IPS DF 4.7 (cell line): ENCODE results near the gene PRELID2.
"Not testable (repeated sequence)": the region's sequence is repeated elsewhere in the genome, so short reads cannot be mapped to it uniquely, and the experiment has no call there.

Source experiments
- DNase-seq: peaks from one replicate; pipeline ENCODE4 v3.0.0-alpha.2; 2013; ENCODE audit warnings: low spot score; ENCODE audit errors: extremely low read depth

Gene PRELID2

DNA sequence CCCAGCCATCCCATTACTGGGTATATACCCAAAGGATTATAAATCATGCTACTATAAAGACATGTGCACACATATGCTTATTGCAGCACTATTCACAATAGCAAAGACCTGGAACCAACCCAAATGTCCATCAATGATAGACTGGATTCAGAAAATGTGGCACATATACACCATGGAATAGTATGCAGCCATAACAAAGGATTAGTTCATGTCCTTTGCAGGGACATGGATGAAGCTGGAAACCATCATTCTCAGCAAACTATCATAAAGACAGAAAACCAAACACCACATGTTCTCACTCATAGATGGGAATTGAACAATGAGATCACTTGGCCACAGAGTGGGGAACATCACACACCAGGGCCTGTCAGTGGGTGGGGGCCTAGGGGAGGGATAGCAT lies 36.6 kb downstream of the PRELID2 start:
- not testable (repeated sequence) for DNase-seq

DNA sequence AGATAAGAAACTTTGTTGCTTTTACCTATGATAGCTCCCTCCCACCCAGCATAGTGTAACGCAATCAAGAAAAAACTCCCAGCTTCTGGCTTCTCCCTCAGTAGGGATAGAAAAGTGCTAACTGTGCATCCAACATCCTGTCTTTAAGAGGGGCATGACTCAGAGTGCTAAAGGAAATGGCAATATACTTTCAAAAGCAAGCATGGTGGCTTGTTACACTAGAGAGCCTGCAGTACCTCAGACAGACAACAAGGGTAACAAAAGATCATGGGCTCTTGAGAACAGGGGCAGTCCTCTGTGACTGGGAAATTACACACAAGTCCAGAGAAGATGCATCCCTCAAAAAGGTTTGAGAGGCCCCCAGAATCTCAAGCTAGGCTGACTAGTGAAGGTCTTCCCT lies 37.8 kb downstream of the PRELID2 start:
- no peak for DNase-seq

DNA sequence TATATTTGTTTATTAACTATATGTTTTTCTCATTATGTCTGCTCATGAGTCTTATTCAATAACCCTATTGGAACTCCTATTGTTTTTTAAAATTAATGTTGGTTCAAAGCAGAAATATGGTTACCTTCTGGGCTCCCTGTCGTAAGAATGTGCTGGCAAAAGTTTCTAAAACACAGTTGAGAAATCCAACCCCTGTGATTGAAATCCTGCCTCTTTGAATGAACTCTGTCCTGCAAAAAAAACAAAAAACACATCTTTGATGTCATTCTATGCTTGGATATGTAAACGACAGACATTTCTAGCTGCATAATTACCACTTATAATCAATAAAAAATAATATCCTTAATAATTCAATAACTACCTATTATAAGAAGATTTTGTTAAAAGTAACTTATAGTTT lies 38.8 kb downstream of the PRELID2 start:
- no peak for DNase-seq

DNA sequence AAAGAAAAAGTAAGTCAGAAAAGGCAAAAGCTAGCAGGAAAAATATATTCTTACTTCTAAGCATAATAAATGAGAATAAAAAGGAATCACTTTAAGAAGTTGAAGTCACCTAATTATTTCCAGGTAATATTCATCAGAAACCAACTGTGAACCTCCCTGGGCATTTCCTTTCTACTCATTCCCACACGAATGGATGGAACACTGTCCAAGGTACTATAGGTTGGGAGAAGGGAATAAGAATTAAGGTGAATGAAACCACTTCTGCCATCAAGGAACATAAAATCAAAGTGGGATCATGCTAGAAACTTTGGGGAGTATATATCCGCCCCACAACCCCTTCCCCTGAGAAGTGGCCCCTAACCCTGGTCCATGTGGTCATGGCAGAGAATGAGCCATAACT lies 41.6 kb downstream of the PRELID2 start:
- no peak for DNase-seq

DNA sequence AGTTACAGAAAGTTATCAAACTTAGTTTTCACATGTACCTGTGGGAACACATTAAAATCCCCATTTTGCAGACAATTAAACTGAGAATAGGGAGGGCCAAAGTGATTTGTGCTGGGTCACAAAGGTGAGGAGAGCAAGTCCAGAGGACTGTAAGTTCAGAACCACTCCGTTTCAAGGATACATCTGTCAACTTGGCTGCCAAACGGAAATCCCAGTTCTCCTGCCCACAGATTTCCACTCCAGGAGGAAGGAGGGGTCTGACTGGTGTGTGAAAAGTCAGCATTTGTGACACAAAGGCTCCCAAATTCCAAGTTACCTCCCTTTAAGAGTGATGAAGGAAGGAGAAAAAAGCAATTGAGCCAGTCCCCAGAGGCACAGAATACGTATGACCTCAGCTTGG lies 42.3 kb downstream of the PRELID2 start:
- no peak for DNase-seq

DNA sequence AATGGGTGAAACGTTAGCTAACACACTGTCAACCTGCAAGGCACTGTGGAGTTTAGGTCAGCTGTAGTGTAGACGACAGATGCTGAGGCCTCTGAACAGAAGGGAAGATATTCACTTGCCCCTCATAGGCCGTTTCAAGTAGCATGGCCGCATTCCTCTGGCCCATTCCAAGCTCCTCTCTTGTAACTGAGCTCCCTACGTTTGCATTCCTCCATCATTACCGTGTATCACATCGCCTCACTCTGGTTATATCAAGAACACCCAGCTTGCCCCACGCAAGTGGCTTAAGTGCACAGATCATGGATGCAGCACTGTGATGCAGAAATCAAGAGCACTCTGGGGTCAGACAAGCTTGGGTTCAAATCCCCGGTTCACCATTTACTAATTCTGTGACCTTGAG lies 43.3 kb downstream of the PRELID2 start:
- DNase-seq: no peak

DNA sequence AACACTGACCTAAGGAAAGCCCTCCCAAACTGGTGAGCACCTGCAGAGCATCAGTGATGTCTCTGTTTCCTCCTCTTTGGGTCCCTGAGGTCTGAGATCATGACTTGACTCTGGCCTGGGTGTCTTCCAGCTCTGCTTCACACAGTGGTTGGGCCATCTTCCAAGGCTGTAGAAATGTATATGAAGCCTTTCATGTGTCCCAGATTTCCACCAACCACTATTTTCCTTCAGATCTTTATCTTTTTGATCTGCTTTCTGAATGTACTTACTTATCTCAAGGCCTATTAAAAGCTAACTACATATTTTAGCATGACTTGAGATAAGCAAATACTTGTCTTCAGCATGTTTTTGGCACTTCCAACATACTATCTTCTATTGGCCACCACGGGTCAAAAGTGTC lies 47.1 kb downstream of the PRELID2 start:
- no peak for DNase-seq

DNA sequence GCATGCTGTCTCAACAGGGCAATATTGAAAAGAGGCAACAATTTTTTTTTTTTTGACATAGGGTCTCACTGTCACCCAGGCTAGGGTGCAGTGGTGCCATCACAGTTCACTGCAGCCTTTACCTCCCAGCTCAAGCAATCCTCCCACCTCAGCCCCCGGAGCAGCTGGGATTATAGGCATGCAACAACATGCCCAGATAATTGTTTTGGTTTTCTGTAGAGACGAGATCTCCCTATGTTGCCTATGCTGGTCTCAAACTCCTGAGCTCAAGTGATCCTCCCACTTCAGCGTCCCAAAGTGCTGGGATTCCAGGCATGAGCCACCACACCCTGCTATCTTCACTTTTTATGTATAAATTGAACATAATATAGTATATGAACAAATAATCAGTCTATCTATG lies 47.6 kb downstream of the PRELID2 start:
- no peak for DNase-seq

DNA sequence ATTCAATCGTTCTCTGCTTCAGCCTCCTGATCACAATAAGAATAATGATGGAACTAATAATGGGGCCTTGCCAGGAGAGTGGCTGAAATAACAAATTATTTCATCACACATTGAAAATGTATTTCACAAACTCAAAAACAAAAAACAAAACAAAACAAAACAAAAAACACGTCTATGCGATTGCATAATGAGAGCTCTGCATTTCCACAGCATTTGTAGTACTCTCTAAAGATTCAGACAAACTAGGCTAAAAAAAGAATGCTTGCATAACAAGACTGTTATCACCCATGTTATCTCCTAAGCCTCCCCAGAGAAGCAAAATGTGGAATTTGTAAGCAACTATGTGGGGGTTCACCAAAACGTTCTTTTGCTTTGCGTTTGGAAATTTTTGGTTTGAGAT lies 48.1 kb downstream of the PRELID2 start:
- no peak for DNase-seq

DNA sequence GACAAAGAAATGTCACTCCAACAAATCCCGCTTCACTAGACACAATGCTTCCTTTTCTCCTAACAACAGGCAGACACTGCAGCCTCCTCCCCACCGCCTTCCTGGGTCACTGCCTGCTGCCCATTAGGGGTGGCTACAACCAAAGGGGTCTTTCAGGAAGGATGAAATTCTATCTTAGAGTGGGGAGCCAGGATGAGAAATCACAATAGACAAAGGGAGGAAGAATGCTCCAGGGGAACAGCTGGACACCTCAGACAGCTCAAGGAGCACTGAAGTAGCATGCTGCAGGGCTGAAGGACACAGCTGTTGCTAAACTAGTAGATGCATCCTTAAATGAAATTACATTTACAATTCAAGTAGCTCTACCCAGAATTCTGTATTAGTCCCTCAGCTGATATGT lies 54.2 kb downstream of the PRELID2 start:
- DNase-seq: no peak

DNA sequence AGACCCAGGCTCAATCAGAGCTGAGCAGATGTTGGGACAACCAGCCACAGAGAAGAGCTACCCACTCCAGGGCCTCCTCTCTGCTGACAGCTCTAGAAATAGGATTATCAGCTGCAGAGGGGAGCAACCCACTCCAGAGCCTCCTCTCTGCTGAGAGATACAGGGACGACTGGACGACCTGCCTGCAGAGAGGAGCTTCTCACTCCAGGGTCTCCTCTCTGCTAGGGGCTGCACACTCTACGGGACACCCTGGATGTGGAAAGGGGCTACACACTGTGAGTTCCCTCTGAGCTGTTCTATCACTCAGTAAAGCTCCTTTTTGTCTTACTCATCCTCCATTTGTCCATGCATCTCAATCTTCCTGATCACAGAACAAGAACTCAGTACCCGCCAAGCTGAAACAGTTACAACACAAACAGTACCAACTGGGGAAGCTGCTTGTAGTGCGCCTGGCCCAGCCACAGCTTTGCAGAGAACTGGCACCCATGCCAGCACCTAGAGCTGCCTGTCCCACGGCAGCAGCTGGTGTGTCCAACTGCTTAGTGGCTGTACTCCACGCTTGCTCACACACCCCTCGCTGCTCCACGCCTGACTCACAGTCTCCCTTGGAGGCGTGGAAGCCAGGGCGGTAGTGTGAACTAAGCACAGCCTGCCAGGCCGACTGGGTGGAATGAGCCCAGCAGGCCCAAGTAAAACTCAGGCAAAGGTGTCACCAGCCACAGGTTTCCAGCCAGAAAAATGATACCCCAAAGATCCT lies 56.8 kb downstream of the PRELID2 start:
- no peak for DNase-seq

DNA sequence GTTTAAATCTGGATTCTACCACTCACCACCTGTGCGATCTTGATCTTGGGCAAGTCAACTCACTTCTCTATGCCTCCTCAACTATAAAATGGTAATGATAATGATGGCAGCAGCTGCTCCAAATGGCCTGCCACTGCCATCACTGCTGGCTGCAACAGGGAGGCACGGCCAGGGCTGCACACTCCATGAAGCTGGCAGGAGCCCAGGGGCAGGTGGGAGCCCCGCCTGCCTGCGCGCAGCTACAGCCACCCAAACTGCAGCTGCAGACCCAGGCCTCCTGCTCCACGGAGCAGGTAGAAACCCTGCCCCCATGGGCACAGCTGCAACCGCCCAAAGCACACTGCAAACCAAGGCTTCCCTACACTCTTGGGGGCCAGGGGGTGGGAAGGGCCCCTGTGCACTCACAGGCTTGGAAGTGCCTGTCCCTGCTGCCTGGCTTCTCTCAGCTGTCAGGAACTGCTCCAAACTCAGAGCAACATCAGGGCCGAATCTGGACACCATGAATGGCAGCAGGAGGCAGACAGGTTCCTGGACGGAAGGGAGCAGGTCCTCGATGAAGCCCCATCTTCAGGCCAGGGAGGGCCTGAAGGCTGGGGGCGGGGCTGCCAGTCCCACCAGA lies 57.6 kb downstream of the PRELID2 start:
- no peak for DNase-seq

DNA sequence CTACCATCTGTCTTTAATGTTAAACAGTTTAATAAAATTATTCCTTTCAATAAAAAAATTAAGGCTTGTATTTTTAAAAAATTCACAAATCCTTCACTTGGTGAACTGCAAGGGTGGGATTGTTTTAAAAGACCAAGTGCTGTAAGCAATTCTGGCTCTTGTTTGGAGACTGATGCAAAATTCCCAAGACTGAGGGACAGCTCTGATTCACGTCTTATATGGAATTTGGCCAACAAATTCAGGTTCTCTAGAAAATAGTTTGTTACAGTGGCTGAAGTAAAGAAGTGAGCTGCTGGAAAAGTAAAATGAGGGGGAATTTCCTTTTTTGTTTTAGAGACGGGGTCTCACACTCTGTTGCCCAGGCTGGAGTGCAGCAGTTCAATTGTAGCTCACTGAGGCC lies 58.3 kb downstream of the PRELID2 start:
- no peak for DNase-seq

DNA sequence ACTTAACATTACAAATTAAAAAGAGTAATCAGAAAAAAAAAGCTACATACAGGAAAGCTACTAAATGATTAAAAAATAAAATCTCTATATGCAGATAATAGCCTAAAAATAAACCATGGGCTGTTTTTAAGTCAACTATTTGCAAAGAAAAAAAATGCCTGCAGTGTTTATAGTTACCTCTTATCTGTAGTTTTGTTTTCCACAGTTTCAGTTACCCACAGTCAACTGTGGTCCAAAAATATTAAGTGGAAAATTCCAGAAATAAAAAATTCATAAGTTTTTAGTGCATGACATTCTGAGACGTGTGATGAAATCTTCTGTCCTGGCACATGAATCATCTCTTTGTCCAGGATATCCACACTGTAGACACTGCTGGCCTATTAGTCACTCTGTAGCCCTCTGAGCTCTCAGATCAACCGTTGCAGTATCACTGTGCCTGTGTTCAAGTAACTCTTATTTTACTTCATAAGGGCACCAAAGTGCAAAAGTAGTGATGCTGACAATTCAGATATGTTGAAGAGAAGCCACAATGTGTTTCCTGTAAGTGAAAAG lies 59.2 kb downstream of the PRELID2 start:
- no peak for DNase-seq

DNA sequence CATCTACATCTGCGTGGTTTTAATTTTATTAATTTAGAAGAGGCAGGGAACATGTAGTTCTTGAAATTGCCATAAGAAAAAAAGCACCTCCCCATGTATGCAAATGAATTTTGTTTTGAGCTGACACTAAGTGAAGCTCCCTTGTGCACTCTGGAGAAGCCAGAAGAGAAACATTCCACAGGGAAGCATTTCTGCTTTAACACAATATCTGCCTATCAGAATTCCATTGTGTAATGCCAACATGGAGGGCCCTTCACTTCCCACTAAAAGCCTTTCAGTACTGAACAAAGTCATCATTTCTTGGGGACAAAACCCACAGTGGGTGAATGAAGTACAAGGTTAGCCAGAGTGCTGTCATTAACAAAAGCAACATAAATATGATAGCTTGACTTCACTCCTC lies 59.7 kb downstream of the PRELID2 start:
- DNase-seq: no peak

DNA sequence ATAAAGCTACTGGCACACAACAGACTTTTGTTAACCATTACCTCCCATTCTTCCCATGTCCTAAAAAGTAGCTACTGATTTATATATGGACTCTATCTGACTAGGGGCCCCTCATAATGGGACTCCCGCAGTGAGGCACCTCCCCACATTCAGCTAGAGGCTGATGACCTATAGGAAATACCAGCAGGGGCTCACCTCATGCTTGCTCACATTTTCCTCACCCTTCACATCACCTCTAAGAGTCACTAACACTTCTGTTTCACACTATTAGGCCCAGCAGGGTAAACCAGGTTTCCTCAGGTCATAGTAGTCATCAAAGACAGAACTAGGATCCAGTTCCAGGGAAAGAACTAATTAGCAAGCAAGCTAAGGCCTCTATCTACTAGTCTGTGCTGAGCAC lies 60.7 kb downstream of the PRELID2 start:
- DNase-seq: no peak

DNA sequence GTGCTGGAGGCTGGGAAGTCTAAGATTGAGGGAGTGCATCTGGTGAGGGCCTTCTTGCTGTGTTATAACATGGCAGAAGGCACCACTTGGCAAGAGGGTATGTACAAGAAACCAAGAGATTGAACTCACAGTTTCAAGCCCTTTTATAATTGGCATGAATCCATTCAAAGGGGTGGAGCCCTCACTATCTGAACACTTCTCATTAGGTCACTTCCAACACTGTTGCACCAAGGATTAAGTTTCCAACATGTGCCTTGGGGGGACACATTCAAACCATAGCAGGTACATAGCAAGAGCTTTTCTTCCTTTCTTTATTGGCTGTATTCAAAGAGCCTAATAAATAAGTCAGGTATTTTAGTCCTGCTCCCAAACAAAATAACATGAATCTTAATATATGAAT lies 62.7 kb downstream of the PRELID2 start:
- DNase-seq: no peak

DNA sequence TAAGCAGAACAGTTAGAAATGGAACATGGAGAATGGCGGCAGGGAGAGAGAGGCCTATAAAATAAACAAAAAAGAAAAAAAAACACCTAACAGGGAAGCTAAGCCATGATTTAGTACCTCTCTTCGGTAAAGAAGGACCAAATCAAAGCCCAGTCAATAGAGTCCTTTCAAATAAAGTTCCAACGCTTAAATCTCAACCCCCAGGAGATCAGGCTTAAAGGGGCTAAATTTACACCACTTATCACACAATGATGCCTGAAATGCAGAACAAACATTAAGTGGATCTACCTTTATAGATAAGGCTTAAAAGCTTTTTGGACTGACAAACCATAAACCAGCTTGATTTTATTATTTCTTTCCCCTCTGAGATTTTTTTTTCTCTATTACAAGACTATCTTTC lies 66.3 kb downstream of the PRELID2 start:
- DNase-seq: no peak

DNA sequence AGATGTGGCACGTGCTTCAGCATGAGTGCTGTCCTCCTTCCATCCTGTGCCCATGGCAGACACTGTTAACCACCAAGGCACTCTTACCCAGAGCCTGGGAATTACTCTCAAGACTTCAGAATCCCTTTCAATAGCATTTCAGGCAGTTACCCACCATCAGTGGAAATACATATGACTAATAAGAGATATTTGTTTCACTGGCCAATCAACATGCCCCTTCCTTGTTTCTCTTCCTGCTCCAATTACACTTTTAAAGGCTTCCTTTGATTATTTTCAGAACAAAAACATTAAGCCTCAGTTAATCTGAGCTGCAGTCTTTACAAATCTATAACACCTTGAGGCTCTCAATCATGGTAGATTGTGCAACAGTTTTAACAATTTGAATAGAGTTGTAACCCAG lies 70.8 kb downstream of the PRELID2 start:
- no peak for DNase-seq

DNA sequence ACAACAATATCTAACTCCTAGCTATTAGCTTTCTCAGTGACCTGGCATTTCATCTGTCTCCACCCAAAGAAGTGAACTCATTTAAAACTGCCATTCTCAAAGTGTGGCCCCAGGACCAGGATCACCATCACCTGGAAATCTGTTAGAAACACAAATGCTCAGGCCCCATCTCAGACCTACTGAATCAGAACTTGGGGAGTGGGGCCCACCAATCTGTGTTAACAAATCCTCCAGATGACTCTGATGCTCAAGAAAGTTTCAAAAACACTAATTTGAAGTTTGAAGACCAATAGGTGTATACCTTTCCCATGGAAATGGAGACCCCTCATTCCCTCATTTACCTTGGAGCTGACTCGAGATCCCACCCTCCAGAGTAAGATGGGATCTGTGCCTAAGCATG lies 72.3 kb downstream of the PRELID2 start:
- no peak for DNase-seq

DNA sequence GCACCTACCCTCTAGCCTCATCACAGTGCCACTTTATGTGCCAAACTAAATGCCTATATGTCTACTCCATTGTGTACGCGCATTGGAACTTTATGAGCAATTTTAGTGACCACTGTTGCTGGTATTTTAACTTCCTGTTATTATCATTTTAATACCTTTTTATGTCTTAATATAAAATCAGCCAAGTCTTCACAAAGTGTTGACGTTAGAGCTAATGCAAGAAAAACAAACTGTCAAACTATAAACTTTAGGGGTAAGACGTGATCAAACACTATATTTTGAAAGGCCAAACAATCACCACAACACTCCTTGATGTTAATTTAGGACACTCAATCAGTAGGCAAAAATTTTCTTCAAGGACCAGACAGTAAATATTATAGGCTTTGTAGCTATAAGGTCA lies 73.9 kb downstream of the PRELID2 start:
- DNase-seq: no peak

DNA sequence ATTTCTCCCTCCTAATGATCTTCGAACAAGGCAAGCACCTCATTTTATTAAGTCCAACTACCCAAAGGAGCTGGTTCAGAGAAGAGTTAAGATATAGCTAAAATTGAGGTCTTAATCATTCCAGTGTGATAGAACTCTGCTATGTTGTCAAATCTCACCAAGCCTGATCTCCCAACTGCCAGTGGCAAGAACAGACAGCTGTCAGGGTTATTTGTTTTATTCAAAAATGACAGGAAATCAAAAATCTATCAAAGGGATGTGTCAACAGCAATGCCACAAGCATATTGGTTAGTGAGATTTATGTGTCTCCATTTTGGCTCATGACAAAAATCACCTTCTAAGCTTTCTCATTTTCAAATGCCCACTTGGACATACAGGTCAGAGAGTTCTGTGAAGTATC lies 74.5 kb downstream of the PRELID2 start:
- DNase-seq: no peak

DNA sequence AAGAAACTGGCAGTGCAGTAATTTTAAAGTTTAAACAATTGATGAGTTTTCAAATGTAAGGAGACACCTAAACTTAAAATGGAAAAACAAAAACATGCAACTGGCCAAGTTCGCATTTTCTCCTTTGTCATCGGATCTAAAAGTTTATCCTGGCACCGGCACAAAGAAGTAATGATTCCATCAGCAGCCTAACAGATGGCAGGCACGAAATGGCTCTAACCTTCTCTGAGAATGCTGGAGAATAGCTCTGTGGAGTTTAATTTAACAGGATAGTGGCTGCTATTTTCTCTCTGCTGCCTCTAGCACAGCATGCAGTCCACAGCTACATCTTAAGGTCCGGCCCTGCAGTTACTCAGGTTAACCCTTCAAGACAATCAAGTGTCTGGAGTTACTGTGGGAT lies 82.2 kb downstream of the PRELID2 start:
- no peak for DNase-seq
